Neural cell (in vitro differentiated cells): Measurements from ENCODE around the gene PTK7. TPM values are rescaled to one million over a fixed set of nuclear protein-coding genes. Genes with fewer than 3 reads are reported as not detected.

Experiments used
- H2AFZ ChIP-seq: fragments of 200-600, 300-800 bp; sonication (generic), shearing (Covaris generic); 2 replicates; pipeline ENCODE4 v1.6.0; 2014; ENCODE audit warnings: low read depth, mild to moderate bottlenecking, antibody characterized with exemption, low read length, moderate library complexity
- H3F3A ChIP-seq: fragments of 200-600 bp; shearing (Covaris generic); 2 replicates; pipeline ENCODE4 v1.6.1; 2016; ENCODE audit warnings: mild to moderate bottlenecking, moderate library complexity, mixed read lengths, antibody characterized with exemption, low read length; ENCODE audit not compliant: insufficient read depth, poor library complexity, severe bottlenecking
- H3K27ac ChIP-seq: fragments of 200-600, 300-800 bp; sonication (generic), shearing (Covaris generic); 2 replicates; pipeline ENCODE4 v1.5.1; 2014; ENCODE audit warnings: mild to moderate bottlenecking, low read length, moderate library complexity
- H3K27me3 ChIP-seq: fragments of 300-800, 200-600 bp; sonication (generic), shearing (Covaris generic); 2 replicates; pipeline ENCODE4 v1.6.0; 2014; ENCODE audit warnings: mild to moderate bottlenecking, low read depth, low read length, moderate library complexity; ENCODE audit not compliant: insufficient read depth
- H3K36me3 ChIP-seq: fragments of 300-800, 200-600 bp; sonication (generic), shearing (Covaris generic); 2 replicates; pipeline ENCODE4 v1.5.1; 2014; ENCODE audit warnings: mild to moderate bottlenecking, antibody characterized with exemption, low read length, moderate library complexity; ENCODE audit not compliant: insufficient read depth
- H3K4me2 ChIP-seq: fragments of 300-800, 200-600 bp; sonication (generic), shearing (Covaris generic); 2 replicates; pipeline ENCODE4 v1.6.0; 2014; ENCODE audit warnings: mild to moderate bottlenecking, low read length
- H3K4me3 ChIP-seq: fragments of 300-800, 200-600 bp; sonication (generic), shearing (Covaris generic); 2 replicates; pipeline ENCODE4 v1.5.1; 2014; ENCODE audit warnings: mild to moderate bottlenecking, low read length, moderate library complexity
- H3K79me2 ChIP-seq: fragments of 200-600 bp; shearing (Covaris generic); replicated peaks from 2 replicates; pipeline ENCODE4 v1.6.0; 2014; ENCODE audit warnings: mild to moderate bottlenecking, low read length, moderate library complexity; ENCODE audit not compliant: insufficient read depth
- H3K9ac ChIP-seq: fragments of 300-800, 200-600 bp; sonication (generic), shearing (Covaris generic); 2 replicates; pipeline ENCODE4 v1.6.1; 2016; ENCODE audit warnings: mild to moderate bottlenecking, low read length, mixed read lengths
- H3K9me2 ChIP-seq: fragments of 200-600 bp; shearing (Covaris generic); 2 replicates; pipeline ENCODE4 v1.6.1; 2016; ENCODE audit warnings: mild to moderate bottlenecking, low read length, mixed read lengths; ENCODE audit not compliant: insufficient read depth
- H3K9me3 ChIP-seq: fragments of 200-600, 300-800 bp; sonication (generic), shearing (Covaris generic); 2 replicates; pipeline ENCODE4 v1.6.1; 2016; ENCODE audit warnings: mild to moderate bottlenecking, mixed run types, low read length, moderate library complexity, mixed read lengths
- H4K20me1 ChIP-seq: fragments of 200-600 bp; shearing (Covaris generic); 2 replicates; pipeline ENCODE4 v1.6.1; 2016; ENCODE audit warnings: mild to moderate bottlenecking, mixed run types; ENCODE audit not compliant: insufficient read depth
- CTCF ChIP-seq: fragments of 450-650 bp; IDR thresholded peaks from 2 replicates; pipeline ENCODE4 v1.5.1; 2014; ENCODE audit warnings: antibody characterized with exemption, mild to moderate bottlenecking, moderate library complexity; ENCODE audit not compliant: poor library complexity, severe bottlenecking
- EP300 ChIP-seq: fragments of 450-650 bp; conservative IDR thresholded peaks from 2 replicates; pipeline ENCODE4 v1.6.1; 2014; ENCODE audit warnings: antibody characterized with exemption, mild to moderate bottlenecking, moderate library complexity; ENCODE audit not compliant: poor library complexity, severe bottlenecking
- EZH2 ChIP-seq: fragments of 200-600, 300-800 bp; shearing (Covaris generic), sonication (generic); IDR thresholded peaks from 2 replicates; pipeline ENCODE4 v1.6.1; 2014; ENCODE audit warnings: antibody characterized with exemption, low read length, borderline replicate concordance, mild to moderate bottlenecking; ENCODE audit not compliant: insufficient read depth, poor library complexity, severe bottlenecking
- MXI1 ChIP-seq: fragments of 450-650 bp; conservative IDR thresholded peaks from 2 replicates; pipeline ENCODE4 v1.6.1; 2014; ENCODE audit warnings: antibody characterized with exemption, mild to moderate bottlenecking; ENCODE audit not compliant: poor library complexity, severe bottlenecking
- POLR2AphosphoS5 ChIP-seq: IDR thresholded peaks from 2 replicates; pipeline ENCODE4 v1.6.1; 2012
- RAD21 ChIP-seq: fragments of 450-650 bp; conservative IDR thresholded peaks from 2 replicates; pipeline ENCODE4 v1.6.1; 2014; ENCODE audit warnings: antibody characterized with exemption, mild to moderate bottlenecking, moderate library complexity
- REST ChIP-seq: IDR thresholded peaks from 2 replicates; pipeline ENCODE4 v1.6.1; 2012; ENCODE audit warnings: borderline replicate concordance
- SMC3 ChIP-seq: fragments of 450-650 bp; conservative IDR thresholded peaks from 2 replicates; pipeline ENCODE4 v1.6.1; 2014; ENCODE audit warnings: antibody characterized with exemption, mild to moderate bottlenecking, moderate library complexity; ENCODE audit not compliant: poor library complexity
- TAF1 ChIP-seq: IDR thresholded peaks from 2 replicates; pipeline ENCODE4 v1.6.1; 2012; ENCODE audit warnings: low read depth
- polyA plus RNA-seq: library from polyadenylated mRNA; depleted of rRNA; stranded (reverse); fragments of >200 nt; gene quantifications from 2 replicates; pipeline ENCODE4 v1.2.3, GENCODE V29; 2014

Gene PTK7
- polyA plus RNA-seq, 1 donor from 2014 or later: 32.5 TPM

GRCh38 chr6:43089874-43090558 lies 13.9 kb downstream of the PTK7 start:
- no peaks in the 10 kb centered on the region for H3K36me3 ChIP-seq
- no peak overlapping the region for H3K27ac ChIP-seq
- H2AFZ ChIP-seq: no peak overlapping the region
- no peak overlapping the region for H3K9ac ChIP-seq
- H4K20me1 ChIP-seq: no peaks in the 10 kb centered on the region
- H3K27me3 ChIP-seq: no peaks in the 10 kb centered on the region
- TF ChIP-seq RAD21 (no peak), CTCF (no peak), REST (no peak), EZH2 (no peak)
- no peaks in the 10 kb centered on the region for H3K9me2 ChIP-seq
- H3F3A ChIP-seq: no peaks in the 10 kb centered on the region
- H3K79me2 ChIP-seq: peaks cover 16% of the 10 kb centered on the region
- no peaks in the 10 kb centered on the region for H3K9me3 ChIP-seq
- no peak overlapping the region for H3K4me3 ChIP-seq
- H3K4me2 ChIP-seq: no peak overlapping the region

GRCh38 chr6:43090559-43090956 lies 14.4 kb downstream of the PTK7 start:
- Histone ChIP-seq H3K9me2 (no peaks in the 10 kb centered on the region), H3K27ac (no peak overlapping the region), H3K79me2 (peaks cover 16% of the 10 kb centered on the region), H3K4me2 (no peak overlapping the region), H2AFZ (no peak overlapping the region), H3K9ac (no peak overlapping the region), H3K4me3 (no peak overlapping the region), H4K20me1 (no peaks in the 10 kb centered on the region), H3K27me3 (no peaks in the 10 kb centered on the region), H3K36me3 (no peaks in the 10 kb centered on the region), H3K9me3 (no peaks in the 10 kb centered on the region), H3F3A (no peaks in the 10 kb centered on the region)
- TF ChIP-seq EZH2: no peak
- TF ChIP-seq REST: no peak
- no peak for TF ChIP-seq EP300
- no peak for TF ChIP-seq TAF1
- TF ChIP-seq POLR2AphosphoS5: no peak
- no peak for TF ChIP-seq MXI1
- TF ChIP-seq CTCF: no peak
- no peak for TF ChIP-seq SMC3
